DND-41 (cell line): ENCODE results near the gene KRTAP9-2.
"Not testable (repeated sequence)": the region's sequence is repeated elsewhere in the genome, so short reads cannot be mapped to it uniquely, and the experiment has no call there.

Experiments used
- CTCF ChIP-seq: IDR thresholded peaks from 2 replicates; pipeline ENCODE4 v1.5.1; 2012; ENCODE audit warnings: borderline replicate concordance, low read length, moderate library complexity, mild to moderate bottlenecking; ENCODE audit not compliant: poor library complexity, severe bottlenecking; ENCODE audit errors: extremely low read depth
- EZH2 ChIP-seq: IDR thresholded peaks from 3 replicates; pipeline ENCODE4 v1.6.1; 2012; ENCODE audit warnings: borderline replicate concordance, low read depth, mild to moderate bottlenecking, moderate library complexity, low read length, inconsistent platforms; ENCODE audit not compliant: severe bottlenecking

- not testable (repeated sequence) for TF ChIP-seq CTCF, EZH2
Observed at GRCh38 chr17:41271323-41271722, 44.9 kb downstream of the KRTAP9-2 start.
